Dermis blood vessel endothelial cell (primary cell): ENCODE results near the gene CELSR1. TPM values are rescaled to one million over a fixed set of nuclear protein-coding genes. Genes with fewer than 3 reads are reported as not detected.
A peak's percentile ranks its signal among the peaks of the same experiment; 100 is the strongest.

ENCODE experiments used
- DNase-seq: peaks from one replicate; pipeline ENCODE4 v3.0.0; 2010
- total RNA-seq: library from RNA; depleted of rRNA; stranded (reverse); fragments of >200 nt; gene quantifications from 2 replicates; pipeline ENCODE4 v1.2.3, GENCODE V29; 2014

CELSR1 gene
- total RNA-seq, 1 donor from 2014 or later, result 28.2 TPM

DNA sequence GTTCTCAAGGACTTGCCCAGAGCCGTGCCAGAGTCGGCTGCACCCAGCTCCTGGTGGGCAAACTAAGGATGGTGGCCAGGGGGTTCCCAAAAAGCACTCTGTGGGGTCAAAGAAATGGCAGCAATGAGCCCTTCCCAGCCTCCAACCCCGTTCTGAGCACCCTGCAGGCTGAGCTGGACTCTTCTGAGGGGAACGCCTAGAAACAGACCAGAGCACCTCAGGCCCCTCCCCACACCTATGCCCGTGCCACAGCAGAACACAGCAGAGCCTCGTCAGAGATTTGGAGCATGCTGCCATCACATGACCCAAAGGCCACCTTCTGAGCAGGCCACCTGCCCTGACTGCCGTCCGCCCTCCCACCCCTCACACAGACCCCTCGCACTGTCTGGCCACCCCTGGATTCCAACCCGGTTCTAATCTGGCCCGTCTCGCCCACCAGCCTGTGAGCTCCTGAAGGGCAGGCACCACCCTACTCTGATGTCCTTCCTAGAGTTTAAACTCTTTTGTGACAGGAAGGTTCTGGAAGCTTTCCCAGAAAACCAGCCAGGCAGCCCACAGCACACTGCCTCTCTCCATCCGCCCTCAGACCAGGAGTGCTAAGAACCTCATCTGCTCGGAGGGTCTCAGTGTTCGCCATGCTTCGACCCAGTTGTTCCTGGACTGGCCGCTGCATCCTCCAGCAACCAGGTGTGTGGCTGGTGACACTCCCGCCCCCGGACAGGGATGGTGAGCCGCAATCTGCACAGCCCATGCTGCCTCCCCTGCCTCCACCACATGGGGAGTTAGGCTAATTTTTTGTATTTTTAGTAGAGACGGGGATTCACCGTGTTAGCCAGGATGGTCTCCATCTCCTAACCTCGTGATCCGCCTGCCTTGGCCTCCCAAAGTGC is 97.6 kb downstream of the CELSR1 start:
- DNase-seq, result no peak

GRCh38 chr22:46439111-46439510 is 98.3 kb downstream of the CELSR1 start:
- no peak for DNase-seq

DNA sequence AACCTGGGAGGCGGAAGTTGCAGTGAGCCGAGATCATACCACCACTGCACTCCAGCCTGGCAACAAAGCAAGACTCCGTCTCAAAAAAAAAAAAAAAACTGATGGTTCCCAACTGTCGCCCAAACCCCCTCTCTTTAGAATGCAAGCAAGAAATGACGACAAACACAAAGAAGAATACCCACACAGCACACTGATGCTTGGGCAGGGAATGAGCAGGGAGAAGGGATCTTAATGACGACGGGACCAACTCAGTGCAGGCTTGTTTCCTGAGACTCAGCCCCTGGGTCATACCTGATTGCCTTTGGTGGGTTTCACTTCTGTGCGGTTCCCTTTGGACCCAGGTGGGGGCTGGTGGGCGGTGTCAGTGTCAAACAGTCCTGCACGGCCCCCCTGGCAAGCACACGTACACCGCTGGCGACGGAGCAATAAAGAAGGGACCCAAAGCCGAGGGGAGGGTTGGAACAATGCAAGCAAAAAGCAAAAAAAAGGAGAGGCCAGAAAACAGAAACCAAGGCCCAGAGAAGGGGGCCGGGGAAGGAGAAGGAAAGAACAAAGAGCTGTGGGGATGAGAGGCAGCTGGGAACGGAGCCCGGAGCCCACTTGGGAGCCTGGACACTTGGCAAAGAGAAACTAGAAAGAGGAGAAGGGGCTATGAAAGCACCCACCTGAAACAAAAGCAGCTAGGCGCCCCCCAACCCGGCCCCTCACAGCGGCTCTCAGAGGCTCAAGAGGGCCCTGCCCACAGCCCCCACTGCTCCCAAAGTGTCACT is 99.6 kb downstream of the CELSR1 start:
- DNase-seq, result no peak

DNA sequence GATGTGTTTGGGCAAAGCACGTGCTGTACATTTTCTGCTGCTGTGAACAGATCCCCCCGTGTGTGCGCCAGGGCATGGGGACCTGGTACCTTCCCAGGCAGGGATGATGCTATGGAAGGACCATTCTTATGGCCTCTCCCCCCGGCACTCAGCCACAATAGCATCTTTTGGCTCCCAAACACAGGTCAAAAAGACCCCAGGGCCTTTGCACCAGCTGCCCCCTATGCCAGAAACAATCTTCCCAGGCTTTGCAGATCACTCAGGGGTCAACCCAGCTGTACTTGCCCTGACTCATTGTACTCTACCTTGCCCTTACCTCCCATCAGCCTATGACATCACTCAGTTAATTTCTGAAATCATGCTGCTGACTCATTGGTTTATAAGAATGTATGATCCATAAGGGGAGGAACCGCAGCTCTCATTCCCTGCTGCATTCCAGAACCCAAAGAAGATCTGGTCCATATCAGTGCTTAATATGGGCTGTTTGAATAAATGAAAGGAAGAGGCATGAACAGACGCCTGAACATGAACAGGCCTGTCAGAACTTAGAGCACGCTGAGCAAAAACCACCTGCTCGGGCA is 100.7 kb downstream of the CELSR1 start:
- DNase-seq, result no peak

DNA sequence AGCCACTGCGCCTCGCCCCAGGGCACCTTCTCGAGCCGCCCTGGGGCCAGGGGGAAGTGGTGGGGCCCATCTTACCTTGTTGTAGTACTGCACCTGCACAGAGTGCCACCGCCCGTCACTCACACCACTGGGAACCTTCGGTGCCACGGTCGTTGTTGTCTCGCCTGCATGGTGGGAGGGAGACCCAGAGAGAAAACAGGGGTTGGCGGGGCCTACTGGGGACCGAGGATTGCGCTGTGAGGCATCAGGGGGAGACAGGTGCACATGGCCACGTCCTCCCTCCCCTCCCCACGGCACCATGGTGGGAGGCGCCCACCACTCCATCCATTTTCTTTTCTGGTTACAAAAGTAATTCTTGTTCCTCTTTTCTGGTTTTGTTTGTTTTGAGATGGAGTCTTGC is 104.1 kb downstream of the CELSR1 start:
- DNase-seq, result no peak

- peak; percentile 5 for DNase-seq
These were observed 105.0 kb downstream of the CELSR1 start for GRCh38 chr22:46432164-46433068.

DNA sequence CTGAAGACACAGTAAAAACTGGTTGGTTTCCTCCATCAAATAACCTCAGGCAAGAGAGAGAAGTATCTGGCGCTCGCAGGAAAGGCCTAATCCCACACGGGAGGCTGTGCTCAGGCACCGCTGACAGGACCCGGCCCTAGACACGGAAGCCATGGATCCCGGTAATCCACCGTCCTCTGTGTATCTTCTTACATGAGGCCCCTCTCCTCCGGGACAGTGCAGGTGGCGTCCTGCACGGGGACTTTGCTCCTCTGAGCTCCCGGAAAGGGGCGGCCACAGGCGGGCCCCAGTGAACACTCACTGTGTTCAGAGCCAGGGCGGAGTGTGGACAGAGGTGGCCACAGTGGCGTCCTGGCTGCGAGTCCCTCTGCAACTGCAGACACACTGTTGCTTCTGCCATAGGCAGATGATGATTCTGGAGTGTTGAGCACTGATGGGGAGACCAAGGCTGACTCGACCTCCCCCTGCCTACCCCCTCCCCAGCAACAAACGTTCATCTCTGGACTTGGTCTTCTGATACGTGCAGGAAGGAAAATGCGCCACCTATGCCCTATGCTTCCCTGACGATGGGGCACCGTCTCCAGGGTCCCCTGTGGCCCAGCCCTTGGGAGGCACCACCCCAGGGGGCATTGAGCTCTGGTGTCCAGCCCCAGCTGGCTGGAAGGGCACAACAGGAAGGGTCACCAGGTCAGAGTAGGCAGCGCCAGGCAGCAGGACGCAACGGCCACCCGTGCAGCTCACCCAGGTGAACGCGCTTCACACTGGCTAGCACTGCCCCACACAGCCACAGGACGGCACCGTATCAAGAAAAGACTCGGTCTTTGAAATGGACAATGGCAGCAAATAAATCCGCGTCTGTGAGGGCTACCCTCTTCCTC is 106.2 kb downstream of the CELSR1 start:
- DNase-seq, result no peak

DNA sequence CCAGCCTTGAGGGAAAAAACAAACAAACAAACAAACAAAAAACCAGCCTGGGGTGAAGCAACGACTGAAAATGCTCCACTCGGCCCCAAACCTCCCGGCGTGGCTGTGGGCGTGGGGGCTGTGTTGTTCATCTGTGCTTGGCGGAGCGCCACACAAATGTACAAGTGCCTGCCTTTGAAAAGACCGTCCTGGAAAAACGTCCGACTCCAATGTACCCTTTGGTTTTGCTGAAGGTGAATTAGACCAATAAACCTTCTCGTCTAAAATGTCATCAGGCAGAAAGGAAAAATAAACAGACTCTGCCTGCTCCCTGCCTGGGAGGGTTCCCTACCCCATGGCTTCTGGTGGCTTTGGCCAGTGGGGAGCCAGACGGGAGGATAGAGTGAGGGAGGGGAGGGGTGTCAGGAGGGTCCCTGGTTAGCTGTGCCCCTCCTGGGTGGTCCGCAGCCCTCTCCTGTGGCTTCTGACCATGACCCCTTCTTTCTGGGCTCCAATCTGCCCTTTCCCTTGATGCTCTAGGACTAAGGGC is 108.0 kb downstream of the CELSR1 start:
- no peak for DNase-seq

- no peak for DNase-seq
These were observed 108.7 kb downstream of the CELSR1 start for GRCh38 chr22:46428602-46429324.

GRCh38 chr22:46428171-46428570 is 109.2 kb downstream of the CELSR1 start:
- no peak for DNase-seq

DNA sequence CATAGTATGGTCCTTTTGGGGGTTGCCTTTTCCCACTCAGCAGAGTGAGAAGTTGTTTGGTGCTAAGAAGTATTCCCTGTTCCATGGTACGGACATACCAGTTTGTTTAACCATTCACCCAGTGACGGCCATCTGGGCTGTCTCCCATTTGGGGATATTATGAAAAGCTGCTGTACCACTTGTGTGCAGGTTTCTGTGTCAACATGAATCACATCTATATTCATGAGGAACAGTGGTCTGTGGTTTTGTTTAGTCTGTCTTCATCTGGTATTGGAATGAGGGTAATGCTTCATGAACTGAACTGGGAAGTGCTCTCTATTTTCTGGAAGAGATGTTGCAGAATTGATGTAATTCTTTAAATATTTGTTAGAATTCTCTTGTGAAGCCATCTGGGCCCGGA is 112.4 kb downstream of the CELSR1 start:
- DNase-seq, result no peak

DNA sequence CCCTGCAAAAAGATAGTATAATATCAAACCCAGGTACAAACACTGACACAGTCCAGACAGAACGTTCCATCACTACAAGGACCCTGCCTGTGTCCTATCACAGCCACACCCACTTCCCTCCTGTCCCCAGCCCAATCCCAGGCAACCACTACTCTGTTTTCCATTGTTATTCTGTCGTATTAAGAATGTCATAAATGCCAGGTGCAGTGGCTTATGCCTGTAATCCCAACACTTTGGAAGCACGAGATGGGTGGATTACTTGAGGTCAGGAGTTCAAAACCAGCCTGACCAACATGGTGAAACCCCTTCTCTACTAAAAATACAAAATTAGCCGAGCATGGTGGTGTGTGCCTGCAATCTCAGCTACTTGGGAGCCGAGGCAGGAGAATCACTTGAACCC is 112.9 kb downstream of the CELSR1 start:
- DNase-seq, result no peak

GRCh38 chr22:46422896-46423295 is 114.5 kb downstream of the CELSR1 start:
- no peak for DNase-seq

DNA sequence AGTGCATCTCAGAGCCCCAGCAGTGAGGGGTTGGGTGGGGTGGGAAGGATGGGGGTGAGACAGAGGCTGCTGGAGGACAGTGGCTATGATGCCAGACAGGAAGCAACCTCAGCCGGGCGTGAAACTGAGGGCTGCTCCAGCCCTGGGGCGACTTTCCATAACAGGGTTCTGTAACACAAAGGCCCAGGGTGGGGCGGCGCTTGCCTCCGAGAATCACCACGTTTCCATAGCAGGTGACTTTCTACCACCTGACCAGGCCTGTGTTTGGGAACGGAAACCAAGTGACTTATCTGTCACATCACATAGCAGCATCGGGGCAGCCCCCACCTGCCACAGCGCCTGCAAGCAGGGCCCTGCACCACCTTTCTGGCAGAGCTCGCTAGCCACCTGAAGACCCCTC is 116.2 kb downstream of the CELSR1 start:
- DNase-seq, result no peak

DNA sequence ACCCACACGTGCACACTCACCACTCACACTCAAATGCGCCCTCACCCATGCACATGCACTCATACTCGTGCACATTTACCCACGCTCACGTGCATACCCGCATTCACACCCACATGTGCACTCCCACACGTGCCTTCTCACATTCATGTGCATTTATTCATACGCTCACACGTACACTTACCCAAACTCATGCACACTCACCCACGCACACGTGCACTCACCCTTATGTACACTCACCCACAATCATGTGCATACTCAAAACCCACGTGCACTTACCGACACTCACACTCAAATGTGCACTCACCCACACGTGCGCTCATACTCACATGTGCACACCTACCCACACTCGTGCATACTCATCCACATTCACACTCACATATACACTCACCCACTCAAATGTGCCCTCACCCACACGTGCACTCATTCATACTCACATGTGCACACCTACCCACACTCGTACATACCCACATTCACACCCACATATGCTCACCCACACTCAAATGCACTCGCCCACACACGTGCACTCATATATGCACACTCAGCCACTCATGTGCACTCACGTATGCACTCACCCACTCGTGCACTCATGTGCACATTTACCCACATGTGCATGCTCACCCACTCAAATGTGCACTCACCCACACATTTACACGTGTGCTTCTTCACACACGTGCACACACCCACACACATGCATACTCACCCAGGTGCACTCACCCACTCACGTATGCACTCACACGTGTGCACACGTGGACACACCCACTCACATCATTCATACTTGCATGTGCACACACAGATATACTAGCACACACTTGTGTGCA is 117.5 kb downstream of the CELSR1 start:
- DNase-seq, result no peak

DNA sequence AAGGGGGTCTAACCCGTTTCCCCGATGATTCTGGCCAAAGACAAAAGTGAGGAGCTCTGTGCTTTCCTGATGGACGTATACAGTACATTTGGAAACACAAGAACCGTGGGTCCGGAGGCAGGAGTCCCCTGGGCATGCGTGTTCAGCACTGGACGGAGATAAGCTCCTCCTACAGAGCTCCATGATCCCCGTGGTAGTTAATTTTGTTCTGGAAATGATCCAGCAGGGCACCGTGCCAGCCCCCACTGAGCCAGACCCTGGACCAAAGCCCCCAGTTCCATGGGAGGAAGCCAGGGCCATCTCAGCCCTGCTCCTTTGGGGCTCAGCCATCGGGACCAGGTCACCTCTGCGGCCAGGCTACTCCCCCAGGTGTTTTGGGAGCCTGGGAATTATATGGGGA is 118.6 kb downstream of the CELSR1 start:
- no peak for DNase-seq

GRCh38 chr22:46417769-46418168 is 119.7 kb downstream of the CELSR1 start:
- no peak for DNase-seq

- DNase-seq, result no peak
These were observed 120.4 kb downstream of the CELSR1 start for GRCh38 chr22:46416891-46417580.

DNA sequence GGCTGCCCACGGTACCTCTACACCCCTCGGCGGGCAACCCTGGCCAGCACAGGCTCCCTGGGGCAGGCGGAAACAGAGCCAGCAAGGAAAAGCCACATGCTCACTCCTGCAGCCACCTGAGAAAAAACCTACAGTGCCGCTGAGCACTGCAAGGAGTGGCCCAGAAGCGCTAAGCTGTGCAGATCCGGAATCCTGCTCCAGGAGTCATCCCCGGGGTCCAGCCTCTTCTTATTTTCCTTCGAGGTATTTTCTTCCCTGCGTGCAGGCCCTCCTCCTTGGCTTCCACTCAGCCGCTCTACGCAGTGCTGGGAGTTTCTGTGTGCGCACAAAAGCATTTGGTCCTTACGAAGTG is 120.9 kb downstream of the CELSR1 start:
- DNase-seq, result no peak
